Measurements from ENCODE around the gene ANKRD16.

DNA sequence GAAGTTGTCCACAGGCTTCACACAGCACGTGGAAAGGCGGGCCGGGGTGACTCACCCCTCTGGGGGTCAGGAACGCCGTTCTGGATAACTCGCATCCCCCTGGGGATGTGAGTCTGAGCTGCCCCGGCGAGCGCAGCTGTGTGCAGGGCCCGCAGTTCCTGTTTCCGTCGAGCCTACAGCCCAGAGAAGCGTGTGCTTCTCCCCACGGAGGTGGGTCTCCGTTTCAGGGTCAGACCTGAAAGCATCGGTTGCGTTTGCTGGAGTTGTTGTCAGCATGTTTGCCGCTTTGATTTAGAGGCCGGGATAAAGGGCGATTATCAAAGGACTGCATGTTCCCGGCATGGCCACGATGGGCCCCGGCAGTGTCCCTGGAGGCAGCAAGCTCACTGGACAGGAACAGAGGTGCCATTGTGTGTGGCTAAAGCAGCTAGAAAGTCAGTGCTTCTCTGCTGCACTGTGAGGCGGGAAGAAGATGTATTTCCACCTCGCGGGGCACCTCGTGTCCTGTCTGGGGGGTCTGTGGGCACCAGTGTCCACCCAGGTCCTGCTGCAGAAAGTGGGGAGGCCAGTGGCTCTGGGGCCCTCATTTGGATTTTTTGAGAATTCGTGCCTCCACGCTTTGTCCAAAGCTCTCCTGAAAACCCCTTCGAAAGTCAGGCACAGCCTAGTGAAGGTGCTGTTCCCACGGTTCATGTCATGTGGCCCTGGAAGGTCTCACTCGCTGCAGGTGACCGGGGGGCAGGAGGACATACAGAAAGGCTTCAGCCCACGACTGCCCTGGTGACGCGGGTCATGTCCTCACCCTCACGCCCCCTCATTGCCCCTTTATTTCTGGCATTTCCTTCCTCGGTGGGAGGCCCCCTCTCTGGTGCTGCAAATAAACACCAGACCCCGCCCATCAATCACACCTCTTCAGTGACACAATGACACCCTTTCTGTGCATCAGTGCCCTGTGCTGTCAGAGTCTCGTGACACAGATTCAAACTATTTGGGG, 49.1 kb downstream of the ANKRD16 start:
- no peak for TF ChIP-seq POLR2A (IDR thresholded peaks at IDR 0.05)
- TF ChIP-seq, protein P1, sequence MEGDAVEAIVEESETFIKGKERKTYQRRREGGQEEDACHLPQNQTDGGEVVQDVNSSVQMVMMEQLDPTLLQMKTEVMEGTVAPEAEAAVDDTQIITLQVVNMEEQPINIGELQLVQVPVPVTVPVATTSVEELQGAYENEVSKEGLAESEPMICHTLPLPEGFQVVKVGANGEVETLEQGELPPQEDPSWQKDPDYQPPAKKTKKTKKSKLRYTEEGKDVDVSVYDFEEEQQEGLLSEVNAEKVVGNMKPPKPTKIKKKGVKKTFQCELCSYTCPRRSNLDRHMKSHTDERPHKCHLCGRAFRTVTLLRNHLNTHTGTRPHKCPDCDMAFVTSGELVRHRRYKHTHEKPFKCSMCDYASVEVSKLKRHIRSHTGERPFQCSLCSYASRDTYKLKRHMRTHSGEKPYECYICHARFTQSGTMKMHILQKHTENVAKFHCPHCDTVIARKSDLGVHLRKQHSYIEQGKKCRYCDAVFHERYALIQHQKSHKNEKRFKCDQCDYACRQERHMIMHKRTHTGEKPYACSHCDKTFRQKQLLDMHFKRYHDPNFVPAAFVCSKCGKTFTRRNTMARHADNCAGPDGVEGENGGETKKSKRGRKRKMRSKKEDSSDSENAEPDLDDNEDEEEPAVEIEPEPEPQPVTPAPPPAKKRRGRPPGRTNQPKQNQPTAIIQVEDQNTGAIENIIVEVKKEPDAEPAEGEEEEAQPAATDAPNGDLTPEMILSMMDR (IDR thresholded peaks at IDR 0.05): no peak
